ENCODE measurements around the gene KDM8. TPM values are rescaled to one million over a fixed set of nuclear protein-coding genes. Genes with fewer than 3 reads are reported as not detected.

KDM8 gene
- total and polyA plus RNA-seq, 9 of the 15 experiments (the other 6 are each of a cell fraction or from before 2014, with no cell fraction given) = 0.61 to 9.1 (median 5.4) TPM

GRCh38 chr16:27268376-27269299, 65.3 kb downstream of the KDM8 start, which contains the start of gene NSMCE1 (continued):
- no peak for TF ChIP-seq ZNF280B (CRISPR knock-in tag; IDR thresholded peaks at IDR 0.05)
- TF ChIP-seq ZNF511 (CRISPR knock-in tag; IDR thresholded peaks at IDR 0.05) = peak; percentile 31; the same call in 1 of the 2 replicates
- TF ChIP-seq SMAD1 (IDR thresholded peaks at IDR 0.05; ENCODE audit: low read depth, low read length, partially characterized antibody) = peak; percentile 52
- no peak for TF ChIP-seq ZKSCAN8 (CRISPR knock-in tag; IDR thresholded peaks at IDR 0.05)
- no peak for TF ChIP-seq HDAC3 (IDR thresholded peaks at IDR 0.05; ENCODE audit: borderline replicate concordance, partially characterized antibody)
- 0 out of 2 replicates have a peak, but pooled peaks have one; percentile 25 for TF ChIP-seq THAP12 (CRISPR knock-in tag; IDR thresholded peaks at IDR 0.05)
- TF ChIP-seq CLOCK (CRISPR knock-in tag; IDR thresholded peaks at IDR 0.05; ENCODE audit: borderline replicate concordance) = no peak
- no peak for TF ChIP-seq PHB (CRISPR knock-in tag; IDR thresholded peaks at IDR 0.05)
- TF ChIP-seq ZNF124 (CRISPR knock-in tag; IDR thresholded peaks at IDR 0.05) = no peak
- TF ChIP-seq MEIS2 (IDR thresholded peaks at IDR 0.05; ENCODE audit: partially characterized antibody) = no peak
- TF ChIP-seq MED1 (CRISPR knock-in tag; IDR thresholded peaks at IDR 0.05; ENCODE audit: borderline replicate concordance) = no peak
- peak; percentile 51 for TF ChIP-seq C11orf30 (IDR thresholded peaks at IDR 0.05; ENCODE audit: low read depth)
- peak; percentile 93 for TF ChIP-seq NFYB (IDR thresholded peaks at IDR 0.05; ENCODE audit: extremely low read depth, insufficient read length)
- no peak; the same call in 1 of the 2 replicates for TF ChIP-seq ZBTB7A (IDR thresholded peaks at IDR 0.05; ENCODE audit: borderline replicate concordance, control insufficient read depth, low read depth, low read length)
- peak; percentile 93 for TF ChIP-seq NFRKB (IDR thresholded peaks at IDR 0.05; ENCODE audit: low read depth)
- no peak for TF ChIP-seq TAF15 (IDR thresholded peaks at IDR 0.05; ENCODE audit: low read depth, low read length)
- no peak for TF ChIP-seq SNAPC5 (CRISPR knock-in tag; IDR thresholded peaks at IDR 0.05)
- no peak for TF ChIP-seq ATF4 (CRISPR knock-in tag; IDR thresholded peaks at IDR 0.05)
- TF ChIP-seq TCFL5 (CRISPR knock-in tag; conservative IDR thresholded peaks at IDR 0.05) = no peak

All from K562 (cell line).